A673 (cell line): ENCODE measurements around the gene MMP24OS. TPM values are rescaled to one million over a fixed set of nuclear protein-coding genes. Genes with fewer than 3 reads are reported as not detected.

Experiments used
- BruUV-seq: library from RNA; stranded (reverse); fragments of 400-500 nt; replicated peaks from 2 replicates; lab custom pipeline; 2021; lab: Mats Ljungman, UMichigan
- CTCF ChIA-PET: fragments of 300-600 bp; sonication (Branson Sonifier 250); formaldehyde crosslinking; loops from one replicate; lab custom pipeline; 2022; ENCODE audit warnings: antibody characterized with exemption; lab: Charles Lee
- POLR2A ChIA-PET: fragments of 300-600 bp; sonication (Branson Sonifier 250); formaldehyde crosslinking; loops from one replicate; lab custom pipeline; 2022; ENCODE audit warnings: antibody characterized with exemption; ENCODE audit not compliant: low non-redundant PET; lab: Charles Lee
- DNase-seq: peaks from one replicate; pipeline ENCODE4 v3.0.0-alpha.2; 2015; ENCODE audit warnings: low spot score
- H3K27ac ChIP-seq: fragments of 200-600 bp; sonication (generic); 2 replicates; pipeline ENCODE4 v1.5.1; 2016; ENCODE audit warnings: mixed run types, low read depth, mild to moderate bottlenecking, mixed read lengths, antibody characterized with exemption, low read length; ENCODE audit not compliant: poor library complexity, severe bottlenecking
- H3K27me3 ChIP-seq: fragments of 200-600 bp; sonication (generic); replicated peaks from 2 replicates; pipeline ENCODE4 v1.6.1; 2017; ENCODE audit warnings: mixed run types, low read depth, mild to moderate bottlenecking, mixed read lengths, antibody characterized with exemption, low read length; ENCODE audit not compliant: insufficient read depth, poor library complexity
- H3K36me3 ChIP-seq: fragments of 200-600 bp; sonication (generic); 2 replicates; pipeline ENCODE4 v1.6.1; 2016; ENCODE audit warnings: mixed run types, mild to moderate bottlenecking, mixed read lengths, antibody characterized with exemption, low read length; ENCODE audit not compliant: insufficient read depth, poor library complexity, severe bottlenecking
- H3K4me1 ChIP-seq: fragments of 200-600 bp; sonication (generic); 2 replicates; pipeline ENCODE4 v1.6.1; 2017; ENCODE audit warnings: mixed run types, mild to moderate bottlenecking, mixed read lengths, antibody characterized with exemption, low read length; ENCODE audit not compliant: insufficient read depth, poor library complexity, severe bottlenecking
- H3K4me3 ChIP-seq: fragments of 200-600 bp; sonication (generic); 2 replicates; pipeline ENCODE4 v1.5.1; 2016; ENCODE audit warnings: low read depth, mixed run types, mild to moderate bottlenecking, mixed read lengths, low read length; ENCODE audit not compliant: poor library complexity, severe bottlenecking
- H3K9me3 ChIP-seq: fragments of 200-600 bp; sonication (generic); 2 replicates; pipeline ENCODE4 v1.6.1; 2016; ENCODE audit warnings: mixed run types, low read depth, mild to moderate bottlenecking, mixed read lengths, antibody characterized with exemption, low read length; ENCODE audit not compliant: poor library complexity, severe bottlenecking
- EZH2 ChIP-seq: fragments of 200-600 bp; sonication (generic); IDR thresholded peaks from 2 replicates; pipeline ENCODE4 v1.6.1; 2017; ENCODE audit warnings: borderline replicate concordance, low read depth, mild to moderate bottlenecking, mixed read lengths, antibody characterized with exemption, low read length; ENCODE audit not compliant: poor library complexity, severe bottlenecking
- intact Hi-C: fragments of 100-400 bp; cut with micrococcal nuclease; formaldehyde crosslinking; loops from one replicate; pipeline ENCODE4 v1.10.0; 2022; ENCODE audit not compliant: unreplicated experiment
- total RNA-seq: library from RNA; stranded (reverse); gene quantifications from 2 replicates; pipeline ENCODE4 v1.2.3, GENCODE V29; 2021
- TF ChIP-seq, protein P1 (sequence below): fragments of 300-800, 200-600 bp; sonication (generic); conservative IDR thresholded peaks from 2 replicates; pipeline ENCODE4 v1.5.1; 2017; ENCODE audit warnings: low read depth, mild to moderate bottlenecking, antibody characterized with exemption, low read length, moderate library complexity, mixed read lengths

MMP24OS gene
- total RNA-seq, 1 experiment from 2014 or later = 26.2 TPM

DNA sequence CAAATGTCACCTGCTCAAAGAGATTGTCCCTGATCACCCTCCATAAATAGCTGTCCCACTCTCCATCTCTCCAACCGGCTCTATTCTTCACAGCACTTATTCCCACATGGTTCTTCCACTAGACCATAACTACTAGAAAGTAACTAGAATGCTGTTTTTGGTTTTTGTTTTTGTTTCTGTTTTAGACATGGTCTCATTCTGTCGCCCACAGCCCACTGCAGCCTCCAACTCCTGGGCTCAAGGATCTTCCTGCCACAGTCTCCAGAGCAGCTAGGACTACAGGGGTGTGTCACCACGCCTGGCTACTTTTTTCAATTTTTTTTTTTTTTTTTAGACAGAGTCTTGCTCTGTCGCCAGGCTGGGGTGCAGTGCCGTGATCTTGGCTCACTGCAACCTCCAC, 39.2 kb downstream of the MMP24OS start:
- no TSS peak for BruUV-seq
- ChIA-PET CTCF (no interaction called here), POLR2A (no interaction called here)

DNA sequence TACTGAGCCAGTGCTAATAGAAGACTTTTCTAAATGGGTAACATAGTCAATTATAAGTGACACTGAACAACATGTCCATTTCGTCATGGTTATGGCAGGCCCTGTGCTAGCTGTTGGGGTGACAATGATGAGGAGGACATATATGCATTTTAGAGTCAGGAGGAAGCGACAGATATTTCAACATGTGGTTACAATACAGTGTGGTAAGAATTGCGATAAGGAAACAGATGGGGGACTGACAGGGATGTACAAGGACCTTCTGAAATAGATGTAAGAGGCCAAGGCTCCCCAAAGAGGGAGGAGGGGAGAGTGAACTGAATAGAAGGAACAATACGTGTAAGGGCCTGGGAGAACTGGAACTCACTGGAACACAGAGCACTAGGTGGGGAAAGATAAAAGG, 39.8 kb downstream of the MMP24OS start:
- Histone ChIP-seq H3K9me3 (no peaks in the 10 kb centered on the region), H3K4me3 (no peak overlapping the region), H3K4me1 (no peaks in the 10 kb centered on the region), H3K27ac (no peak overlapping the region), H3K36me3 (no peaks in the 10 kb centered on the region), H3K27me3 (peaks cover 5% of the 10 kb centered on the region)
- CTCF ChIA-PET = no interaction called here
- POLR2A ChIA-PET = no interaction called here
- TF ChIP-seq EZH2 = no peak
- TF ChIP-seq, protein P1, sequence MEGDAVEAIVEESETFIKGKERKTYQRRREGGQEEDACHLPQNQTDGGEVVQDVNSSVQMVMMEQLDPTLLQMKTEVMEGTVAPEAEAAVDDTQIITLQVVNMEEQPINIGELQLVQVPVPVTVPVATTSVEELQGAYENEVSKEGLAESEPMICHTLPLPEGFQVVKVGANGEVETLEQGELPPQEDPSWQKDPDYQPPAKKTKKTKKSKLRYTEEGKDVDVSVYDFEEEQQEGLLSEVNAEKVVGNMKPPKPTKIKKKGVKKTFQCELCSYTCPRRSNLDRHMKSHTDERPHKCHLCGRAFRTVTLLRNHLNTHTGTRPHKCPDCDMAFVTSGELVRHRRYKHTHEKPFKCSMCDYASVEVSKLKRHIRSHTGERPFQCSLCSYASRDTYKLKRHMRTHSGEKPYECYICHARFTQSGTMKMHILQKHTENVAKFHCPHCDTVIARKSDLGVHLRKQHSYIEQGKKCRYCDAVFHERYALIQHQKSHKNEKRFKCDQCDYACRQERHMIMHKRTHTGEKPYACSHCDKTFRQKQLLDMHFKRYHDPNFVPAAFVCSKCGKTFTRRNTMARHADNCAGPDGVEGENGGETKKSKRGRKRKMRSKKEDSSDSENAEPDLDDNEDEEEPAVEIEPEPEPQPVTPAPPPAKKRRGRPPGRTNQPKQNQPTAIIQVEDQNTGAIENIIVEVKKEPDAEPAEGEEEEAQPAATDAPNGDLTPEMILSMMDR = no peak
- no peak for DNase-seq
- BruUV-seq = no TSS peak
- intact Hi-C loops = no loop called here

More for the DNA sequence above, 39.2 kb downstream of the MMP24OS start:
- no peak overlapping the region for H3K27ac ChIP-seq
- intact Hi-C loops = no loop called here
- H3K4me3 ChIP-seq = no peak overlapping the region
- H3K36me3 ChIP-seq = no peaks in the 10 kb centered on the region
- H3K4me1 ChIP-seq = no peaks in the 10 kb centered on the region
- H3K9me3 ChIP-seq = no peaks in the 10 kb centered on the region
- peaks cover 5% of the 10 kb centered on the region for H3K27me3 ChIP-seq
- TF ChIP-seq EZH2 = no peak
- TF ChIP-seq, protein P1 = no peak
- no peak for DNase-seq

DNA sequence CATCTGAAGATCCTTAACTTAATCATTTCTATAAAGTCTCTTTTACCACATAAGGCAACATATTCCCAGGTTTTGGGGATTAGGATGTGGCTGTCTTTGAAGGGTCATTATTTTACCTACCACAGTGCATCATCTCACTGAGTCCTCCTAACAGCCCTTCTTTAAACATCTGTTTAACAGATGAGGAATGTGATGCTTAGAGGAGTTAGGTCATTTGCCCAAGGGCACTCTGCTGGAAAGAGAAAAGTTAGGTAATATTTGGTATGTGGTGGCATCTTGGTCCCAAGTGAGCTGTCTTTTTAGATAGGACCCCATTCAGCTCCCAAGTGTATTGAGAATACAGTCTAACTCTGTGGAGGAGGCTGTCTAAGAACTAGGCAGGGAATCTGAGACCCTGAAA, 40.4 kb downstream of the MMP24OS start:
- Histone ChIP-seq H3K36me3 (no peaks in the 10 kb centered on the region), H3K9me3 (no peaks in the 10 kb centered on the region), H3K4me3 (no peak overlapping the region), H3K27me3 (peaks cover 5% of the 10 kb centered on the region), H3K4me1 (no peaks in the 10 kb centered on the region), H3K27ac (no peak overlapping the region)
- ChIA-PET CTCF (no interaction called here), POLR2A (no interaction called here)
- BruUV-seq = no TSS peak
- TF ChIP-seq EZH2 = no peak
- TF ChIP-seq, protein P1 = no peak
- intact Hi-C loops = no loop called here
- no peak for DNase-seq
